HG03575 (cell line): ENCODE data around the gene ABHD16A.

Experiments used
- ATAC-seq: cut with Tn5 transposase; IDR thresholded peaks from one replicate; pipeline ENCODE4 v1.9.1; 2021; ENCODE audit not compliant: unreplicated experiment, insufficient number of reproducible peaks, low FRiP score; ENCODE audit errors: extremely low read depth

The ABHD16A gene

GRCh38 chr6:31692353-31692752, 10.8 kb downstream of the ABHD16A start:
- ATAC-seq, result no peak

- ATAC-seq, result no peak
These were observed 11.5 kb downstream of the ABHD16A start for GRCh38 chr6:31691564-31692108.

DNA sequence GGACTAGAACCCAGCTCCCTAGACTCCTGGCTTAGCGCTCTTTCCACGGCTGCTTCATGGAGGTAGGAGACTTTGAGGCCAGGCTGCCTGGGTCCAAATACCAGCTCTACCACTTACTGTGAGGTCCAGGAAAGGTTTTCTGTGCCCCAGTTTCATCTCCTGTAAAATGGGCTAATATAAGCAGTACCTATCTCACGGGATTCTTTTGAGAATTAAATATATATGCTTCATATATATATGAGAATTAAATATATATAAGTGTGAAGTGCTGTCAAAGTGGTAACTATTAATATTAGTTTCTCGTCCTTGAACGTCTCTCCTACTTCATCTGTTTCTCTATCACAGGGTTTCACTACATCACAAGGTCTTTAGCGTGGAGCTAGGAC, 12.1 kb downstream of the ABHD16A start:
- ATAC-seq, result no peak

- no peak for ATAC-seq
These were observed 12.7 kb downstream of the ABHD16A start for GRCh38 chr6:31690231-31691077.

DNA sequence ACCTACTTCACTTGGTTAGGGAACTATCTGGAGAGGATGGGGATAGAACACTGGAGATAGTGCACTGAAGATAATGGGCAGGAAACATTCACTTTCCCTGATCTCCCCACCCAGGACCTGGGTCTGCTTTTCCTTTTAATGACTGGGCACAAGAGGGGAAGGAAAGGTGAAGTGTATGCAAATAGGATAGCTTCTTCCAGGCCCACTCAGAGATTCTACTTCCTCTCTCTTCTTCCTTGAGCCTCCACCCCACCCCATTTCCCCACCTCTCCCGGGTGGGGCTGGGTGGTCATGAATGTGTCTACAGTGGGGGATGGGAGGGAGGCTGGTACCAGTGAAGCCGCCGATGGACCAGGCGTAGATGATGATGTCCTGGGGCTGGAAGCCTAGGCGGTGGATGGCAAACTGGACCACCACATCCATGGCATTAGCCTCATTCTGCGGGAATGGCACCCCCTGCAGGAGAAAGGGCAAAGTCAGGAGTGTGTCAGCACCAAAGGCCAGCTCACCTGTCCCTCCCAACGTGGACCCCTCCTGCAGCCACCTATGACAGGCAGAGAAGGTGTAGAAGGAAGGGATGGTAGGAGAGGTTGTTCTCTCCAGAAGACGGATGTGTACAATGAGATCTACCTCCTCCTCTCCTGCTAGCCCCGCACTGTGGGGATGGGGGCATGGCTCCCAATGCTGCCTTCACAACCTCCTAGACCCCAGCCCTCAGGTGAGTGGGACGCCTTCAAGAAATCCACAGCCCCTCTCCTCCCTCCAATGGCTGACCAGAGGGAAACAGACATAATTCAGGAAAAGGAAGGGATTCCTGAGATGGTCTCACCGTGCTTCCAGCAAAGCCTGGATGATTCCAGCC, 13.6 kb downstream of the ABHD16A start:
- no peak for ATAC-seq

DNA sequence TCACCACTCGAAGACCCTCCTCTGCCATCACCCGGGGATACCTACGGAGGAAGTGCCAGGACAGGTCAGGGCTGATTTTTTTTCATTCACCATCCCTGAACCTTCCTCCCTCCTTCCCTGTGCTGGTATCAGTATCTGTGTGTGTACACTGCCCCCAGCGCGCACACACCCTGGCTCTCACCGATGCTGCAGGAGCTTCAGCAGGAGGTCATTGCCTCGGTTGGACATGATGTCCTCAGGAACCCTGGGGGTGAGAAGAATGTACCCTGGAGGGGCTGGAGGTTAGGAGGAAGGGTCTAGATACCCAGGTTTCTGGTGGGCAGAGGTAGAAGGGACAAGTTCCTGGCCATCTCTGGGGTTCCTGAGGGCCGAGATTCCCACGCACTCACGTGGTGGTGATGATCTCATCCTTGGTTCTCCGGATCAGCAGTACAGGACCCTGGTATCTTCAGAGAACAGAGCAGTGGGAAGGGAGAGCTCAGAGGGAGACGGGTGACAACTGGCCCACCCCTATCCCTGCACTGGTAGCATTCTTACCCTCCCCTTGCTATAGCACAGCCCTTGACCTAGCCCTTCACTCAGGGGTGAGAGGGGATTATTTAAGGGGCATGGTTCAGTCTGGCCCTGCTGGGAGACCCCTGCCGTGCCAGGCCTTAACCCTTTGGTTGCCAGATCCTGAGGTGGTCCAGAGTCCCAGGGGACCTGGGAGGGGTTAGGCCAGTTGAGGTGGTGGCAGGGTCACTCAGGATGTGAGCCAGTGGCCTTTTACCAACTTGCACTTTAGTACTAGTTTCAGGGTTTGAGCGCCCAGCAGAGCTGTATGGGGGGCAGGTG, 15.0 kb downstream of the ABHD16A start:
- ATAC-seq, result no peak

GRCh38 chr6:31687321-31687720, 15.8 kb downstream of the ABHD16A start:
- no peak for ATAC-seq

- ATAC-seq, result no peak
These were observed 16.6 kb downstream of the ABHD16A start for GRCh38 chr6:31686483-31686882.

DNA sequence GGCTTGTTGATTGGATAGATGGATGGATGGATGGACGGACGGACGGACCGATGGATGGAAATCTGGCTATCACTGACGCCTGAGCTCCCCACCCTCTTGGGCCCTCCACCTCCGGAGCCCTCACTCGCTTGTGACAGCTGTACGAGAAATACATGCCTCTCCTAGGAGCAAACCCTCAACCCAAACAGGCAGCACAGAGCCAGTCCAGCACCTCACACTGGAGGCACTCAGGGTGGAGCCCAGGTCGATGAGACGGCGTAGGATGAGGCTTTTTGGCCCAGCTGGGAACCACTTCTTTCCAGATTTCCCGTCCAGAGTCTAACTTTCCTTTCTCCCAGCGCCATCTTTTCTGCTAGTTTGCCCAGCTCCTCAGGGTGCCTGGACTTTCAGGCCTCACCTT, 19.5 kb downstream of the ABHD16A start:
- no peak for ATAC-seq

DNA sequence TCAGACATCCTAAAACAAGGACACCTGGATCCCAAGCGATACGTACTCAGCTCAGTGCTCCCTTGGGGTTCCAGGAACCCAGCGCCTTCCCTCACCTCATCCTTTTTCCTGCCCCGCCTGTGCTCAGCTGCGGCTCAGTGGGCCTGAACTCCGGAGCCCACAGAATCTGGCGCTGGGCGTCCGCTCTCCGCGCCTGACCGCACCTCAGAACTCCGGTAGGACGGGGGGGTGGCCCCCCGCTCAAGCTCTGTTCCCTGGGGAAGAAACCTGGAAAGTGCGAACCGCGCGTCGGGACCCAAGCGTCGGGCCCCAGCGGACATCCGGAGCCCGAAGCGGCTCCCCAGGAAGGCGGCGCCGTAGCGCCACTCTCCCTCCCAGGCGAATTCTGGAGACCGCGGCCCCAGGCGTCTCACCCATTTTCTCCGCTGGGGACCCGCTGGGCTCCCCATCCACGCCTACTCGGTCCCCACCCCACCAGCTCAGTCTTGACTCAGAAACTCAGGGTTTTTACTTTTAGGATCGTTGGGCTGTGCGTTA, 21.9 kb downstream of the ABHD16A start:
- ATAC-seq, result no peak

- no peak for ATAC-seq
These were observed 22.6 kb downstream of the ABHD16A start, which contains the start of gene LY6G5C for GRCh38 chr6:31680226-31681134. TSS of gene LY6G5C (minus strand) at chr6:31681067. CDS start at chr6:31680373, 694 bp downstream.

- no peak for ATAC-seq
These were observed 25.2 kb downstream of the ABHD16A start for GRCh38 chr6:31677955-31678354.

GRCh38 chr6:31676904-31677303, 26.2 kb downstream of the ABHD16A start:
- ATAC-seq, result no peak

DNA sequence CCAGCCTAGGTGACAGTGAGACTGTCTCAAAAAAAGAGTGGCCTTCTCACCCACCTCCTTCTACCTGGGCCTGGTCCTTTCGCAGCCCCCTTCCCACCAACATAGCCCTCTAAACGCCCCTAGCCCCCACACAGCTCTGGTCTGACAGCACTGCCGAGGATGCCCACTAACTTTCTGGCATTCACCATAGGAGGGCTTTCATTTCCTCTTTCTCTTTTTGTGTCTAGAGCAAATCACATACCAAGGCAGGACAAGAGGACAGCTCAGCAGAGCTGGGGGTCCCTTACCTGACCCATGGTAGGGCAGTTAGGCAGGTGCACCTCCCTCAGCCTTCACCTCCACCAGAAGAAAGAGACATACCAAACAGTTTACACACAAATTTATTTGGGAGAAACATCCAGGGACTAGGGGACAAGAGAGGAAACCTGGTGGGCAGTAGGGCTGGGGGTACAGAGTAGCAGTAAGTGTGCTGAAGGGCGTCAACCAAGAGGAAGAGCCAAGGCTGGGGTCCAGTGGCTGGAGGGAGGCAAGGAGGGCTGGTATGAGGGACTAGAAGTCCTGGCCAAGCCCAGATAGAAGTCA, 26.7 kb downstream of the ABHD16A start:
- no peak for ATAC-seq

- ATAC-seq, result no peak
These were observed 33.4 kb downstream of the ABHD16A start, which contains the start of gene LY6G5B for GRCh38 chr6:31669676-31670075. TSS of gene LY6G5B (plus strand) at chr6:31669976. CDS start at chr6:31670951, 975 bp downstream.

DNA sequence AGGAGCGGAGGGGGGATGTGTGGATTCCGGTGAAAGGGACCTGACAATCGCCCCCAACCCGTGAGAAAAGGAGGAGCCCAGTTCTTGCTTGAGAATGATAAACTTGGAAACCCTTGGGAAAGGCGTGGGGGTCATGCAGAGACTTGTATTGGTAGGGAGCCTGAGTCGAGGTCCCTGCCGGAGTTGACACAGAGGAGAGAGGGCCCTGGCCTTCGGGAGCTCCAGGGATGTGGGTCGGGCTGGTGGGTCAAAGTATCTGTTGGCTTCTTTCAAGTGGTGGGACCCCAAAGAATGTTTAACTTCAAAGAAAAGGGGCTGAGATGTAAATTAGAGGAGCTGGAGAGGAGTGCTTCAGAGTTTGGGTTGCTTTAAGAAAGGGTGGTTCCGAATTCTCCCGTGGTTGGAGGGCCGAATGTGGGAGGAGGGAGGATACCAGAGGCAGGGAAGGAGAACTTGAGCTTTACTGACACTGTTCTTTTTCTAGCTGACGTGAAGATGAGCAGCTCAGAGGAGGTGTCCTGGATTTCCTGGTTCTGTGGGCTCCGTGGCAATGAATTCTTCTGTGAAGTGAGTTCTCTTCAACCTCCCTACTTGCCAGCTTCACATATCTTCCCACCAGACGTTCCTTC, 36.7 kb downstream of the ABHD16A start:
- ATAC-seq, result no peak
